Activated CD4-positive, alpha-beta T cell treated with anti-CD3 and anti-CD28 coated beads, Interleukin-2, amount 10 ng/mL, durations not matched to agents 7 days and 5 days (primary cell): ENCODE results near the gene MAT1A. TPM values are rescaled to one million over a fixed set of nuclear protein-coding genes. Genes with fewer than 3 reads are reported as not detected.
"Not testable (repeated sequence)": the region's sequence is repeated elsewhere in the genome, so short reads cannot be mapped to it uniquely, and the experiment has no call there.

Experiments
- CTCF ChIA-PET: fragments of 350-600 bp; sonication (Branson Sonifier 250); formaldehyde crosslinking; loops from one replicate; lab custom pipeline; 2021; ENCODE audit warnings: antibody characterized with exemption; lab: Charles Lee
- POLR2A ChIA-PET: fragments of 350-600 bp; sonication (Branson Sonifier 250); formaldehyde crosslinking; loops from one replicate; lab custom pipeline; 2021; ENCODE audit warnings: antibody characterized with exemption; lab: Charles Lee
- DNase-seq: peaks from one replicate; pipeline ENCODE4 v3.0.0-alpha.2; 2020
- H3K27ac Mint-ChIP-seq: one replicate; pipeline ENCODE4 v1.8.0; 2021; ENCODE audit warnings: mild to moderate bottlenecking, moderate library complexity, mixed read lengths
- H3K27me3 Mint-ChIP-seq: one replicate; pipeline ENCODE4 v1.8.0; 2021; ENCODE audit warnings: mixed read lengths
- H3K36me3 Mint-ChIP-seq: one replicate; pipeline ENCODE4 v1.8.0; 2021; ENCODE audit warnings: low read depth, mixed read lengths
- H3K4me1 Mint-ChIP-seq: one replicate; pipeline ENCODE4 v1.8.0; 2021; ENCODE audit warnings: mixed read lengths
- H3K4me3 Mint-ChIP-seq: one replicate; pipeline ENCODE4 v1.8.0; 2021; ENCODE audit warnings: mild to moderate bottlenecking, moderate library complexity, mixed read lengths
- H3K9me3 Mint-ChIP-seq: one replicate; pipeline ENCODE4 v1.8.0; 2021; ENCODE audit warnings: mixed read lengths
- total RNA-seq, 2 experiments: library from RNA; stranded (reverse); gene quantifications; one replicate each; pipeline ENCODE4 v1.2.3, GENCODE V29; 2021

The MAT1A gene
- total RNA-seq, 2 experiments from 2014 or later = not detected

DNA sequence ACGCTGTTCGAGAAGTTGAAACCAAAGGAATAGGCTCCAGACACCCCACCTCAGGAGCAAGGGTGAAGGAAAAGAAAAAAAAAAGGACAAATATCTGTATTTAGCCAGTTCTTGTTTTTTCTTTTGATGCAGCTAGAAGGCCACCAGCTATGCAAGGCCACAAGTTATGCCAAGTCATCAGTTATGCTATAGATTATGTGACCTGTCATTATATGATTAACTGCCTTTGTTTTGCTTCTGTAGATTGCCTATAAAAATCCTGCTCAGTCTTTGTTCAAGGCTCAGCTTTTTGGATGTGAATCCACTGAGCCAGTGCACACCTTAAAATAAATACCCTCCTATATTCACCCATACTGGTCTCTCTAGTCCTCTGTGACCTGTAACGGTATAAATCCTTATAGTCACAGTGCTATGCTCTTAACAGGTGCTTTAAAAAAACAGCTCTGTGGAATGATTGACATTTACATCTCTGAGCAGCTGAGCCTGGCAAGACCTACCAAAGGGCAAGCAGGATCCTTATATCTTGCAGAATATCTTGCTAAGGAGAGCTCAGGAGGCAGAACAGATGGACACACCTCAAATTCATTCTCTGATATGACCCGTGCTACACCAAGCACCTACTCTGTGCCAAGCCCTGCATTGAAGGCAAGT, 20.4 kb downstream of the MAT1A start:
- Mint-ChIP-seq H3K27ac (no peak overlapping the region), H3K4me3 (no peak overlapping the region), H3K4me1 (no peaks in the 10 kb centered on the region), H3K36me3 (no peaks in the 10 kb centered on the region), H3K9me3 (no peaks in the 10 kb centered on the region), H3K27me3 (no peaks in the 10 kb centered on the region)
- ChIA-PET CTCF (interaction anchor here (1.2 to 1.5 kb wide), 2 partner anchors 9 to 125 kb away, joined by 3 read pairs; no protein-coding TSS in a partner anchor), POLR2A (no interaction called here)
- DNase-seq = no peak

DNA sequence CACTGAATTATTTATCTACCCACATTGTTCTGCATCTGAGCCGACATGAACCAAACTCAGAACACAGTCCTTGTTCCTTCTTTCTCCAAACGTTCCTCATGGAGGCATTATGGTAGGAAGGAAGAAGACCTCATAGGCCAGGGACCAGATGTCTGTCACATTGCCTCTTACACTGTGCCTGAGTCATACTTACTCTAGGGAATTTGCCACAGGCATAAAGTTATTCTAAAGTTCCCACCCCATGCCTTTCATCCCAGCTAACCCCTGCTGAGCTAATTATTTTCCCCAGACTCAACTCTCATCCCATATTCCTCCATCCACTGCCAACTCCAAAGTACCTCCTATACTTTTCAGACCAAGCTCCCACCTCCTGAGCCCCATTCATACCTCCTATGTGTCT, 21.2 kb downstream of the MAT1A start:
- Mint-ChIP-seq H3K4me1 (no peaks in the 10 kb centered on the region), H3K9me3 (no peaks in the 10 kb centered on the region), H3K27ac (no peak overlapping the region), H3K4me3 (no peak overlapping the region), H3K27me3 (no peaks in the 10 kb centered on the region), H3K36me3 (no peaks in the 10 kb centered on the region)
- no peak for DNase-seq
- POLR2A ChIA-PET = no interaction called here
- CTCF ChIA-PET = interaction anchor here (1.2 to 1.5 kb wide), 2 partner anchors 10 to 125 kb away, joined by 3 read pairs; no protein-coding TSS in a partner anchor

DNA sequence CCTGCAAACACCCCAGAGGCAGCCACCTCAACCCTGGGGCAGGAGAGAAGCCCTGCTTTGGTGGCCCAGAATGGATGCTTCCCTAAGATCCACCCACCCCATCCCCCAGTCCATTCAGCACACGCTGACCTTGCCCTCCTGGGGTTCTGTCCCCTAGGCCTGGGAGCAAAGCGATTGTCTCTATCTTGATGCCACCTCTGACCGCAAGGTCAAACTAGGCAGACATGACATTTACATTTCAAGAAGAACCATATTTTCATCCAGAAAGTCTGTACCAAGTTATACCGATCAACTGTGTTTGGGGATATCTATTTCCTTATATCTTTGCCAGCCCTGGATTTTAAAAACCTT, 23.0 kb downstream of the MAT1A start:
- no peaks in the 10 kb centered on the region for H3K4me1 Mint-ChIP-seq
- DNase-seq = no peak
- no peak overlapping the region for H3K27ac Mint-ChIP-seq
- H3K4me3 Mint-ChIP-seq = no peak overlapping the region
- H3K27me3 Mint-ChIP-seq = peaks cover 4% of the 10 kb centered on the region
- no peaks in the 10 kb centered on the region for H3K36me3 Mint-ChIP-seq
- ChIA-PET POLR2A (no interaction called here), CTCF (no interaction called here)
- no peaks in the 10 kb centered on the region for H3K9me3 Mint-ChIP-seq

DNA sequence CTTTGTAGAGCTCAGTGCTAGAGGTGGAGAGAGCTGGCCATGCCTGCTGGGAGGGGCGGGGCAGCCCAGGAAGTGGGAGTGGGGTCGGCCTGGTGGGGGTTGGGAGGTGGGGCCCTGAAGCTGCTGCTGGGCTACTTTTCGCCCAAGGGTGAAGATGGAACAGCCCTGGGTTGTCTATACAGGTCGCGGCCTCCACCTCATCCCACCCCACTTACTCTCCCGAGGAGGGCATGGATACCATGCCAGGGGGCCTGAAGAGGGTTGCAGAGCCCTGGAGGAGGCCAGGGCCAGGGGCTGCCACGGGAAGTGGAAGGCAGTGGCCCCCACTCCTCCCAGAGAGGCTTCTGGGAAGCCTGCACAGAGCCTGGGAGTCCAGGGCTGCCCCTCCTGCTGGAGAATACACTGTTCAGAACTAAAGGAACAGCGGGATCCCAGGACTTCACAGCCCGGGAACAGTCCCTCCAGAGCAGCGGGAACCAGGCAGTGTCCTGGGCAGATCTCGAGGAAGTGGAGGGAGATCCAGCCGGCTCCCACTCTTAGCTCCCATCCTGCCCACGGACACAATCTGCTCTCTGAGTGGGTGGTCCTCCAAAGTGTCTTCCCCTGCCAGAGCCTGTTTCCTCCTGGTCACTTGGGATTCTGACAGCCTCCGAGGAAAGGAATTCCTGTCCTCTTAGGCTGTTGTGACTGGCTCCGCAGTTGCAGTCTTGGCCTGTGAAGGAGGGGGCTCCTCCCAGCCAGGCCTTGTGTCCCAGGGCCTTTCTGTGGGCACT, 23.5 kb downstream of the MAT1A start:
- ChIA-PET POLR2A (no interaction called here), CTCF (no interaction called here)
- Mint-ChIP-seq H3K36me3 (no peaks in the 10 kb centered on the region), H3K27me3 (peaks cover 4% of the 10 kb centered on the region), H3K27ac (no peak overlapping the region), H3K4me3 (no peak overlapping the region), H3K9me3 (no peaks in the 10 kb centered on the region), H3K4me1 (no peaks in the 10 kb centered on the region)
- no peak for DNase-seq

DNA sequence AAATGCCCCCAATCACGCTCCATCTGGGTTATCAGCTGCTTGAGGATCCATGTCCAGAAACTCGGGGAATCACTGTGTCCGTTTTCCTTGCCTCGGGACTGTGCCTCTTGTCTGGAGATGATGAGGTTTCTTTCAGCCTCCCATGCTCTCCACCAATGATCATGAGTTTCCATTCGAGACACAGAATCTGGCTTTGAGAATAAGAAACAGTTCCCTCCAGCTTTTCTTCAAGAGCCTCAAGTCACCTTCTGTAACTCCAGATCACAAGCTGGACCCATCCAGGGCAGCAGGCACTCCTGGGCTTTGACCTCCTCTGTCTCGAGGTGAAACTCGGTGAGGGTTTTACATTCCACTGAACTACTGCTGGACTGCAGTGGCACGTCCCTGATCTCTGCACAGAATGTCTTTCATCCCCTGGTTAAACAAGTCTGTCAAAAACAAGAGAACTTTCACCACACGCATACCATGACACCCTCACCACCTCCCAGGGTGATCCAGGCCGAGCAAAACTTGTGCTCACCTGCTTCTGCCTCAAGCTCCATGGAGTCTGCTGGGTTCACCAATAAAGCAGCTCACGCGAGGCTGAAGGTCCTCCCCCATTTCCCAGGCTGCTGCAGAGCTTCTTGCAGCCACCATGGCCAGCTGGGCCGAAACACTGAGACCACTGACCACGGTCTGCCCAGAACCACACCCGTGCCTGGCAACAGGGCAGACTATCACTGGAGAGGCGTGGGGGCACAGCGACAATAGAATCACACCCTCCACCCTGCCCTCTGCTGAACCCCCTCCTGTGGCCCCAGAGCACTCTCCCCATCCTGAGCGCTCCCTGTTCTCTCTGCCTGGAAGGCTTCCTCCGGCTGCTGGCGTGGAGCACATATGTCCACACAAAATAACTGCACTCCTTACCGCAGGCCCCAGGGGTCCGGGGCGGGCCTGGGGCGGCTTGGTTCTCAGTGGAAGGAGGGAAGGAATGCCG, 25.1 kb downstream of the MAT1A start:
- Mint-ChIP-seq H3K36me3 (no peaks in the 10 kb centered on the region), H3K27ac (no peak overlapping the region), H3K4me3 (no peak overlapping the region), H3K27me3 (peaks cover 4% of the 10 kb centered on the region), H3K9me3 (no peaks in the 10 kb centered on the region), H3K4me1 (no peaks in the 10 kb centered on the region)
- peak; percentile 3 for DNase-seq
- ChIA-PET POLR2A (no interaction called here), CTCF (interaction anchor here (0.8 kb wide), 1 partner anchor 121 kb away, joined by 3 read pairs; no protein-coding TSS in a partner anchor)

DNA sequence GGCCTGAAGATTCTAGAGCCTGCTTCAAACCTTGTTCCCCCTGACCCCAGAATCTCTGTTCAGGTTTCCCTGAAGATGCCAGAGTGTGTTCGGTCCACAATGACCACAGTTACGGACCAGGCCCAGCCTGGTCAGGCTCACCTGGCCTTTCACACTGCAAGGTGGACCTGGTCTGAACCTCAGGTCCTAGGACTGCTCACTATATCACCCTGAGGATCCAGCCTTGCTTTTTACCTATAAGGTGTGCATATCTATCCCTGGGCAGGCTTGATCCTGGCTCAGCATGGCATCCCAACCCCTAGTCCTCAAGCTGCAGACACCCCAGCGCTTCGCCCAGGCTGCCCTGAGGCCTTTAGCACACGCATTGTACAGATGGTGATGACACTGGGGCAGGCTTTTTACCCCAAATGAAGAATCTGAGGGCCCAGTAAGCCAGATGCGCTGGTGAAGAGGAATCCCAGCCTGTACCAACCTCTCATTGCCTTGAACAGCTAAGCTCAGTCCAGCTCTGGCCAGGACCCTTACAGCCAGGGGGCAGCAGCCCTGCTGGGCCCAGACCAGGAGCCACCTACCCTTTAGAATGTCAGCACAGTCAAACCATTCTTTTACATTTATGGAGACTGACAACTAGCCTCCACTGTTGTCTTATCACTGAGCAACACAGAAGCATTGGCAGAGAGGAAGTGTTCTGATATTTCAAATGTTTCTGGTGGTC, 28.0 kb downstream of the MAT1A start:
- POLR2A ChIA-PET = no interaction called here
- DNase-seq = no peak
- peaks cover 4% of the 10 kb centered on the region for H3K27me3 Mint-ChIP-seq
- no peak overlapping the region for H3K27ac Mint-ChIP-seq
- H3K4me1 Mint-ChIP-seq = no peaks in the 10 kb centered on the region
- H3K4me3 Mint-ChIP-seq = no peak overlapping the region
- CTCF ChIA-PET = interaction anchor here (1.2 to 2.3 kb wide), 2 partner anchors 86 to 118 kb away, joined by 3 to 8 read pairs; no protein-coding TSS in a partner anchor
- no peaks in the 10 kb centered on the region for H3K36me3 Mint-ChIP-seq
- no peaks in the 10 kb centered on the region for H3K9me3 Mint-ChIP-seq

DNA sequence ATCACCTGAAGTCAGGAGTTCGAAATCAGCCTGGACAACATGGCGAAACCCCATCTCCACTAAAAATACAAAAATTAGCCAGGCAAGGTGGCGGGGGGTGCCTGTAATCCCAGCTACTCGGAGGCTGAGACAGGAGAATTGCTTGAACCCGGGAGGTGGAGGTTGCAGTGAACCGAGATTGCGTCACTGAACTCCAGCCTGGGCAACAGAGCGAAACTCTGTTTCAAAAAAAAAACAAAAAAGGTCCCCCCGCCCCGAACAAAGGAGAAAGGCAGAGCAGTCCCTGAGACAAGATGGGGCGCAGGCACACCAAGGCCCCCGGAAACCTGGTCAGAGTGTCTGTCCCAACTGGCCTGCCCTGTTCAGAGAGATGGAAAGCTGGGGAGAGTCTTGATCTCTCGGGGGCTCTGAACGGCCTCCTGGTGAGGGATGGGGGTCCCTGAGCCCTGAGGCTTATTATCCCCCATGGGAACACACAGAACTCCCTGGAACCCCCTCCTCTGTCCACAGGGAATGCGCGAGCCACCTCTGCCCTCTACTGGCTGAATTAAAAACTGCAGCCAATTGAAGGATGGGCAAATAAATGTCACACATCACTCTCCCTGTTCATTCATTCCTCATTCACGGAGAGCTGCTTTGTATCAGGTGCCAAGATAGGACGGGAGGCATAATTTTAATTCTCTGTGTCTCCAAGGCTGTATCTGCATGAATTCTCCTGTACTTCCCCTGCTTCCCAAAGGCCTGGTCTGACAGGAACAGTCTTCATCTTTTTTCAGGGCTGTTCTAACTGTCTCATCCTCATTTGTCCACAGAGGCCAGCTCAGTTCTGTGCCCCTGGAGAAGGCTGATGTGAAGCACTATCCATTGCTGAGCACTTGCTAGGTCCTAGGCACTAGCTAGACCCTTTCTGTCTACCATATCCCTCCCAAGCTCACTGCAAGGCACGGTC, 28.9 kb downstream of the MAT1A start:
- DNase-seq = peak; percentile 48
- H3K27ac Mint-ChIP-seq = no peak overlapping the region
- no peaks in the 10 kb centered on the region for H3K9me3 Mint-ChIP-seq

DNA sequence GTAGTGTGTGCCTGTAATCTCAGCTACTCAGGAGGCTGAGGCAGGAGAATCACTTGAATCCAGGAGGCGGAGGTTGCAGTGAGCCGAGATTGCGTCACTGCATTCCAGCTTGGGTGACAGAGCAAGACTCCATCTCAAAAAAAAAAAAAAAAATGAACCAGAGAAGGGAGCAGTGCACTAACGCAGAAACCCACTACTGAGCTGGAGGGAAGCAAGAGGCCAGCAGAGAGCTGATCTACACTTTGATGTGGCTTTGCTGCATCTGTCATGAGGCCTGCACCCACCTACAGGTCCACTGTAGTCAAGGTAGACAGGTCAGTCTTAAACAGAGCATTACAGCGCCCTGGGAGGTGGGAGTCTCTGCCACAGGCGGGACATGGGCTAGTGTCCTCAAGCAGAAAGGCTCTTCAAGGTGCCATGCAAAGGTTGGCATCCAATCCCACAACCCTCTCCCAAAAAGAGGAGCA, 30.0 kb downstream of the MAT1A start:
- H3K4me1 Mint-ChIP-seq = peaks cover 2% of the 10 kb centered on the region
- ChIA-PET POLR2A (no interaction called here), CTCF (interaction anchor here (0.6 kb wide), 1 partner anchor 103 kb away, joined by 3 read pairs; no protein-coding TSS in a partner anchor)
- H3K9me3 Mint-ChIP-seq = no peaks in the 10 kb centered on the region
- no peak overlapping the region for H3K4me3 Mint-ChIP-seq
- no peak for DNase-seq
- H3K27me3 Mint-ChIP-seq = peaks cover 10% of the 10 kb centered on the region
- no peaks in the 10 kb centered on the region for H3K36me3 Mint-ChIP-seq
- no peak overlapping the region for H3K27ac Mint-ChIP-seq

More for the DNA sequence above, 28.9 kb downstream of the MAT1A start:
- ChIA-PET POLR2A (no interaction called here), CTCF (interaction anchor here (0.5 to 2.3 kb wide), 3 partner anchors 85 to 243 kb away, joined by 3 to 8 read pairs (median 3); no protein-coding TSS in a partner anchor)
- Mint-ChIP-seq H3K4me3 (no peak overlapping the region), H3K27me3 (peaks cover 10% of the 10 kb centered on the region), H3K36me3 (no peaks in the 10 kb centered on the region), H3K4me1 (peaks cover 2% of the 10 kb centered on the region)

DNA sequence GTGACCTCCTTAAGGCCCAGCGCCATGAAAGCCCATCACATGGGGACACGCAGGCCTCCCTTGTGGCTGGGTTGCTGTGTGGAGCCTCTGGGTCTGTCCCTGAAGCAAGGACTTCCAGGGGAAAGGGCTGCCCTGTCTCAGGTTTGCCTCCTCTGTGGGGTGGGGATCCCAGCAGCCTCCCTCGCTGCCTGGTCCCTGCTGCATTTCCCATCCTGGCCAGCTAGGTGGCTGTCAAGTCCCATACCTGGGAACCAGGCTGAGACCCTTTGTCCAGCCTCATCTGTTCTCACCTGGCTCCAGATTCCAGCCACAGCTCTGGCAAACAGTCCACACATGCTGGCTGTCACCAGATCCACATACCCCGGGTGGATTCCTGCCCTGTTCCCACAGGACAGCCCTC, 32.7 kb downstream of the MAT1A start:
- peaks cover 21% of the 10 kb centered on the region for H3K4me1 Mint-ChIP-seq
- H3K9me3 Mint-ChIP-seq, H3K36me3 Mint-ChIP-seq, H3K27ac Mint-ChIP-seq, H3K27me3 Mint-ChIP-seq, POLR2A ChIA-PET, DNase-seq, CTCF ChIA-PET, H3K4me3 Mint-ChIP-seq: not testable (repeated sequence)

DNA sequence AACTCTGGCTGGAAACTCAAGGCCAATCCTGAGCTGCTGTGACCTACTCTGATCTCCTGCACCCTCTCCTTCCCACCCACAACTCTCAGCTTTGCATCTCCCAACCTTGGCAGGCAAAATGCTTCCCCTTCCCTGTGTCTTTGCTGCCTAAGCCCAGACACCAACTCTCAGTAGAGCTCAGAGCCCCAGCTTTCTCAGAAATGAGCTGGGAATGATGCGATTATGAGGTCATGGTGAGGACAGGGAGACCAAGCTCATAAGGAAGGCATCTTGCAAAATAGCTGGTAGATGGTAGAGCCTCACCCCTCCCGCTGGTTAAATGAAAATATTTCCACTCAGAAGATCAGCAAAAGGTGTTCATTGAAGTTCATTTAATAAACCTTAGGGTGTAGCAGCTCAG, 34.7 kb downstream of the MAT1A start:
- not testable (repeated sequence) for DNase-seq, H3K36me3 Mint-ChIP-seq, H3K27ac Mint-ChIP-seq

DNA sequence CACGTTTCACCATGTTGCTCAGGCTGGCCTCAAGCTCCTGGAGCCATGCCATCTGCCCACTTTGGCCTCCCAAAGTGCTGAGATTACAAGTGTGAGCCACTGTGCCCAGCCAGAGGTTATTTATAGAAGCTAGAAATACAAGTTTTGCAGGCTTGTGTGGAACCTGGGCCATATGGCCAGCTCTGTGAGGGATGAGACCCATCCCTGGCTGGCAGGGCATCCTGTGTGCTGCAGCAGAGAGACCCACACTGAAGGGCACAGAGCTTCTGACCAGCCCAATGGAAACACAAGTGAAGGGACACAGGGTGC, 35.5 kb downstream of the MAT1A start:
- H3K4me1 Mint-ChIP-seq = peaks cover 21% of the 10 kb centered on the region
- H3K27me3 Mint-ChIP-seq, H3K9me3 Mint-ChIP-seq, DNase-seq, H3K27ac Mint-ChIP-seq, H3K36me3 Mint-ChIP-seq, H3K4me3 Mint-ChIP-seq, POLR2A ChIA-PET: not testable (repeated sequence)
- CTCF ChIA-PET = interaction anchor here (1.5 kb wide), 1 partner anchor 110 kb away, joined by 4 read pairs; no protein-coding TSS in a partner anchor

More for the DNA sequence above, 34.7 kb downstream of the MAT1A start:
- H3K4me1 Mint-ChIP-seq = peaks cover 21% of the 10 kb centered on the region
- H3K27me3 Mint-ChIP-seq, H3K4me3 Mint-ChIP-seq, CTCF ChIA-PET, POLR2A ChIA-PET, H3K9me3 Mint-ChIP-seq: not testable (repeated sequence)
